ENCODE results near the gene ADAMTSL3.
"Not testable (repeated sequence)": the region's sequence is repeated elsewhere in the genome, so short reads cannot be mapped to it uniquely, and the experiment has no call there.

ADAMTSL3 gene

DNA sequence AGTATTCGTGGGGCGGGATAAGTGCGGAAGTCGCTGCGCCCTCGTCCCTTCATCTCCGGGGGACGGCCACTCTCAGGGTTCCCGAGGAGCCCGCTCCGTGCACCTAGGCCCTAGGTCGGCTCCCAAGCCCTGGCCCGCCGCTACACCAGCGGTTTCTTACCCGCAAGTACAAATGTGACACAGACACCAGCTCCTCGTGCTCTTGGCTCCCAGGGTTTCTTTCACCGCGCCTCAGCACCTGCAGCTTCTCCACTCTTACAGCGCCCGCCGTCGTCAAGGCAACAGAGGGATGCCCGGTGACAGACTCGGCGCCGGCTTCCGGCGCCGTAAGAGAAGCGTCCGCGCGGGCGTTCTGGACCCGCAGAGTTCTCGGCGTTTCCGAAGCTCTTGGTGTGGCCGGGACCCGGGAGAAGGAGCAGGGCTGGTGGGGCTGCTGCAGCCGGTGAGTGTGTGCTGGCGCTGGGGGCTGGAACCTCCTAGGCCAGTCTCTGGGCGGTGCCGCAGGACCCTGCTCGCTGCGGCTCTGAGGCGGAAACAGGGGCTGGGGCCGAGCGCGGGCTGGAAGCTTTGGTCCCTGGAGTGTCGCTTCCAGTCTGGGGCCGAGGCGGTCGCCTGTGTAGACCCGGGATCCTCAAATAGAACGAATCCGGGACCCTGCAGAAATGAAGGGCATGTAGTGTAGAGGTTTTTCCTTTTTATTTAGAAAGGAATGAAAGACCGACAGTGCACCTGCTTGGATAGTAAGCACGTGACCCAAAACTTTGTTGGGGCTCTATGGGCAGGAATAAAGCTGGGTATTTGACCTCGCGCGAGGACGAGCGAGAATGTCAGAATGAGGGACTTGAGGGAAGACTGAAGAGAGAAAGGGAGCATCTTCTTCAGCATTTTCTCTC lies 426.2 kb downstream of the ADAMTSL3 start:
- no peak for DNase-seq

DNA sequence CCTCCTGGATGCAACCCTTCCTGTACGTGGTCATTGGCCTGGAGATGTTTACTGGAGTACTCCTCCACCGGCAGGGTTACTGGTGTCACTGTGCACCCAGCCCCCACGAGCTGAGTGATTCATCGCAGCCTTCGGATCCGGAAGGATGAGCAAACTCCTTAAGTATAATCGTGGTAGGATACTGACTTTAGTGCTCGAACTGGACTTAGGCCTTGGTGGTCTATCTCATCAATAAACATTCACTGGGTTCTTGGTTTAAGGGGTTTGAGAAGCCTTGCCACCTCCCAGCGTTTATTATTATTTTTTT lies 426.8 kb downstream of the ADAMTSL3 start:
- not testable (repeated sequence) for DNase-seq

More for the DNA sequence above, 426.2 kb downstream of the ADAMTSL3 start:
- no peak for TF ChIP-seq GATA1 (IDR thresholded peaks at IDR 0.05; ENCODE audit: low read depth, low read length)
- no peak for TF ChIP-seq POLR2A (IDR thresholded peaks at IDR 0.05; ENCODE audit: low read length)

DNA sequence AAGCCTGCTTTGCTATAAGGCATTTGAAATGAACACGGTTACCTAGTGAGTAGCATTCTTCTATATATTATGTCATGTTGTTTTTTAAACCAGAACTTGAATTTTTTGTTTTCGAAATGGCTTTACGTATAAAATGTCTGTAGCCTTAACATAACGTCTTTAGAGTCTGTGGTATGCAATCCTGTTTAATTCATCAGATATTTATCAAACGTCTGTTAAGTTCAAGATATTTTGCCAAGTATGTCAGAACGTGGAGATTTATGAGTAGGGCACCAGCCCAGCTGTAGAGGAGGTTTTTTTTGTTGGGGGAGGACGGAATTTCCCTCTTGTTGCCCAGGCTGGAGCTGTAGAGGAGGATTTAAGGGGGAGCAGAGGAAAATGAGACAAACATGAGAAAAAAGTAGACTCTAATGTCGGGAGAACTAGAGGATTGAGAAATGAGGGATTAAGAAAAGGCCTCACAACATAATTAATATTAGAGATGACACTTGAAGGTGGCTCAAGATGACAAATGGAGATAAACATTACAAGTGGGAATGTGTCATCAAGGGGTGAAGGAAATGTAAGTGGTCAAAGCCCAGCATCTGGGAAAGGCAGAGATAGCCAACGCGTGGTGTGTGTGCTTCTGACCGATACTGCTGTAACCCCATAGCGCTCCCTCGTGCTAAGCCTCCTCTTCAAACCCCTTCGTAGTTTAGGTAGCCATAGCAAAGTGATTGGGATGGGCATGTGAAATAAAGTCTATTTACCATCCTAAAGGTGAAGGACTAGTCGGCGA lies 427.7 kb downstream of the ADAMTSL3 start:
- no peak for TF ChIP-seq GATA1 (IDR thresholded peaks at IDR 0.05; ENCODE audit: low read depth, low read length)
- no peak for TF ChIP-seq POLR2A (IDR thresholded peaks at IDR 0.05; ENCODE audit: low read length)

DNA sequence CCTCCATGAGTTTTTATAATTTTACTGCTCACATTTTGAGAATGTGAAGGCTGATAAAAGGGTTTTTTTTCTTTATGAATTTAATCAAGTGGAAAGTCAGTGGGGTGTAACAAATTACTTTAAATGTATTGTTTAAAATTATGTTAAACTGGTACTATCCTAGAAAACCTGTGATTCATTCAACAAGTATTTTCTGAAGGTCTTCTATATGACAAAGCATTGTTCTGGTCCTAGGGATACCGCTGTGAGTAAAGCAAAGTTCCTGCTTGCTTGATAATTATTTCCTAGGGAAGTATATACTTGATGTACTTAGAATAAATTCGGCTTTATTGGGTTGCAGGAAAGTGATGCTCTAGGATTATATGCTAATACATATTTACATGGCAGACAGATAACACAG lies 428.8 kb downstream of the ADAMTSL3 start:
- DNase-seq: no peak
- TF ChIP-seq POLR2A (IDR thresholded peaks at IDR 0.05; ENCODE audit: low read length) (no peak), GATA1 (IDR thresholded peaks at IDR 0.05; ENCODE audit: low read depth, low read length) (no peak)

More for the DNA sequence above, 427.7 kb downstream of the ADAMTSL3 start:
- DNase-seq: no peak

DNA sequence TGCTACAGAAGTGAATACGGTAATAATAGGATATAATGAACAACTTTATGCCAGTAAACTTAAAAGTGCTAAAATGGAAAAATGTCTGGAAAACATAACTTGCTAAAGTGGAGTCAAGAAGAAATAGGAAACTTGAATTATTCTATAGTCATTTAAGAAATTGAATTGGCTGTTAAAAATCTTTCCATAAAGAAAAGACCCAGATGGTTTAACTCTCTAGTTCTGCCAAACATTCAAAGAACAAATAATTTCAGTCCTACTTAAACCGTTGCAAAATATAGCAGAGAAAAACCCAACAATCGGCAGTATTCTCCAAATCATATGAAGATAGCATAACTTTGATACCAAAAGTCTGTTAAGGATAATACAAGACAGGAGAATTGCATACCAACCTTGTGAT lies 432.1 kb downstream of the ADAMTSL3 start:
- DNase-seq: not testable (repeated sequence)

Data from erythroblast (primary cell).